Body of pancreas (tissue), 4 donors: ENCODE measurements around the gene ARHGEF28.

Experiments used
- CTCF ChIP-seq, 7 experiments: fragments of 450-650 bp in 4 of 7; fragments of 200-600 bp in 3 of 7; sonication (generic) in 3 of 7; IDR thresholded peaks; one replicate each; pipeline ENCODE4 v1.5.1; 2016 to 2019; ENCODE audit warnings: antibody characterized with exemption in 7 of 7
- POLR2A ChIP-seq, 3 donors: fragments of 450-650 bp; IDR thresholded peaks; one replicate each; pipeline ENCODE4 v1.6.1; 2016; ENCODE audit warnings: antibody characterized with exemption in 3 of 3, mild to moderate bottlenecking in 2 of 3

GRCh38 chr5:73985145-73985544 is 359.1 kb downstream of the ARHGEF28 start:
- TF ChIP-seq CTCF (IDR thresholded peaks at IDR 0.05) (peak in 6 of 7 experiments; percentile 17 to 59 (median 37)), POLR2A (IDR thresholded peaks at IDR 0.05) (no peak)
